Measurements from ENCODE around the gene RASA3. TPM values are rescaled to one million over a fixed set of nuclear protein-coding genes. Genes with fewer than 3 reads are reported as not detected.

Gene RASA3
- total RNA-seq, 2 experiments from 2014 or later = 28.9 to 32.3 TPM

GRCh38 chr13:114125589-114125988 lies 6.8 kb downstream of the RASA3 start:
- H3K4me3 Mint-ChIP-seq = no peak overlapping the region
- ChIA-PET POLR2A (interaction anchor here (0.6 to 12.3 kb wide), 5 partner anchors 9 to 103 kb away, joined by 3 to 99 read pairs (median 5); no protein-coding TSS in a partner anchor), CTCF (interaction anchor here (1.5 kb wide), 1 partner anchor 58 kb away, joined by 3 read pairs; no protein-coding TSS in a partner anchor)
- H3K27me3 Mint-ChIP-seq = no peaks in the 10 kb centered on the region
- H3K4me1 Mint-ChIP-seq (ENCODE audit: low read depth) = peaks cover 81% of the 10 kb centered on the region
- intact Hi-C loops (cut with micrococcal nuclease) = loop anchor here (5.0 kb wide), 1 partner anchor 102 kb away; no protein-coding TSS in a partner anchor
- H3K9me3 Mint-ChIP-seq = peaks cover 11% of the 10 kb centered on the region
- TF ChIP-seq, protein P1, sequence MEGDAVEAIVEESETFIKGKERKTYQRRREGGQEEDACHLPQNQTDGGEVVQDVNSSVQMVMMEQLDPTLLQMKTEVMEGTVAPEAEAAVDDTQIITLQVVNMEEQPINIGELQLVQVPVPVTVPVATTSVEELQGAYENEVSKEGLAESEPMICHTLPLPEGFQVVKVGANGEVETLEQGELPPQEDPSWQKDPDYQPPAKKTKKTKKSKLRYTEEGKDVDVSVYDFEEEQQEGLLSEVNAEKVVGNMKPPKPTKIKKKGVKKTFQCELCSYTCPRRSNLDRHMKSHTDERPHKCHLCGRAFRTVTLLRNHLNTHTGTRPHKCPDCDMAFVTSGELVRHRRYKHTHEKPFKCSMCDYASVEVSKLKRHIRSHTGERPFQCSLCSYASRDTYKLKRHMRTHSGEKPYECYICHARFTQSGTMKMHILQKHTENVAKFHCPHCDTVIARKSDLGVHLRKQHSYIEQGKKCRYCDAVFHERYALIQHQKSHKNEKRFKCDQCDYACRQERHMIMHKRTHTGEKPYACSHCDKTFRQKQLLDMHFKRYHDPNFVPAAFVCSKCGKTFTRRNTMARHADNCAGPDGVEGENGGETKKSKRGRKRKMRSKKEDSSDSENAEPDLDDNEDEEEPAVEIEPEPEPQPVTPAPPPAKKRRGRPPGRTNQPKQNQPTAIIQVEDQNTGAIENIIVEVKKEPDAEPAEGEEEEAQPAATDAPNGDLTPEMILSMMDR (IDR thresholded peaks at IDR 0.05) = no peak
- peak overlapping the region; percentile 93 for H3K27ac Mint-ChIP-seq
- DNase-seq (no peak), ATAC-seq (no peak)
- peaks cover 24% of the 10 kb centered on the region for H3K36me3 Mint-ChIP-seq (ENCODE audit: low read depth)

DNA sequence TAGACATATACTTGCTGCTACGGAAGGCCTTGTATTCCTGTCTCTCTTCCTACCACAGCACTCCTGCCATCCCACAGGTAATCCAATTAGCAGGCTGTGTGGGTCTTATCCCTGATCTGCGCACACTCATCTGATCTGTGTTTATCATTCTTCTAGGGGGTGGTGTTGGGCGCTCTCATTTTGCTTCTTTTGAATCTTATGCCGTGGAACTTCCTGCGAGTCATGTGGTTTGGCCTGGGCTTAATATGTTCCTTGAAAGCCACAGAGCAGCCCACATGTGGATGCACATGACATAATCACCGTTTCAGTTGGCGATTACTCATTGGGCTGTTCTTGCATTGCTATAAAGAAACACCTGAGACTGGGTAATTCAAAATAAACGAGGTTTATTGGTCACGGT lies 7.5 kb downstream of the RASA3 start:
- Mint-ChIP-seq H3K4me1 (ENCODE audit: low read depth) (peaks cover 80% of the 10 kb centered on the region), H3K4me3 (peak overlapping the region; percentile 16), H3K9me3 (peaks cover 11% of the 10 kb centered on the region), H3K27ac (peak overlapping the region; percentile 93), H3K36me3 (ENCODE audit: low read depth) (peaks cover 26% of the 10 kb centered on the region), H3K27me3 (no peaks in the 10 kb centered on the region)
- ATAC-seq (peak; percentile 45), DNase-seq (peak; percentile 96)
- CTCF ChIA-PET = interaction anchor here (1.0 kb wide), 1 partner anchor 15 kb away, joined by 3 read pairs; no protein-coding TSS in a partner anchor
- intact Hi-C loops (cut with micrococcal nuclease) = loop anchor here (5.0 kb wide), 1 partner anchor 102 kb away; no protein-coding TSS in a partner anchor
- TF ChIP-seq, protein P1 (IDR thresholded peaks at IDR 0.05) = no peak
- POLR2A ChIA-PET = interaction anchor here (0.6 to 12.3 kb wide), 6 partner anchors 9 to 103 kb away, joined by 3 to 99 read pairs (median 4); no protein-coding TSS in a partner anchor

DNA sequence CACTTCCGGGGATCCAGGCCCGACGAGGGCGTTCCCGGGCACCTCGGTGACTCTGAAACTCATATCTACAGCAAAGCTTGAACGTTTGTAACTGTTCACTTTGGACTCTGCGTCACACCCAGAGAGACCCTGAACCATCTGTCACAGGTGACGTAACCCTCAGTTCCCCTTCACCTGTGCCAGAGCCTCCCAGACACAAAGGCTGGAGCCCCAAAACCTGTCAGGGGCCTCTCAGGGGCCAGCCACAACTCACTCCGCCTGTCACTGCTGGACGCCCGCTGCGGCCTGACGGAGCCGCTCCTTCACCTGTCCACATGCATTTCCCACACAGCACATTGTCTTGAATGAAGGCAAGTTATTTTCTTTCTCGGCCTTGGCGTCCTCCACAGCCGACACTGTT lies 8.0 kb downstream of the RASA3 start:
- H3K9me3 Mint-ChIP-seq = peaks cover 11% of the 10 kb centered on the region
- TF ChIP-seq, protein P1 (IDR thresholded peaks at IDR 0.05) = no peak
- peaks cover 26% of the 10 kb centered on the region for H3K36me3 Mint-ChIP-seq (ENCODE audit: low read depth)
- H3K27ac Mint-ChIP-seq = peak overlapping the region; percentile 93
- intact Hi-C loops (cut with micrococcal nuclease) = no loop called here
- DNase-seq (no peak), ATAC-seq (no peak)
- H3K27me3 Mint-ChIP-seq = no peaks in the 10 kb centered on the region
- ChIA-PET CTCF (interaction anchor here (1.0 kb wide), 1 partner anchor 14 kb away, joined by 3 read pairs; no protein-coding TSS in a partner anchor), POLR2A (interaction anchor here (1.0 to 12.3 kb wide), 5 partner anchors 10 to 24 kb away, joined by 3 to 99 read pairs (median 4); no protein-coding TSS in a partner anchor)
- no peak overlapping the region for H3K4me3 Mint-ChIP-seq
- H3K4me1 Mint-ChIP-seq (ENCODE audit: low read depth) = peaks cover 76% of the 10 kb centered on the region

DNA sequence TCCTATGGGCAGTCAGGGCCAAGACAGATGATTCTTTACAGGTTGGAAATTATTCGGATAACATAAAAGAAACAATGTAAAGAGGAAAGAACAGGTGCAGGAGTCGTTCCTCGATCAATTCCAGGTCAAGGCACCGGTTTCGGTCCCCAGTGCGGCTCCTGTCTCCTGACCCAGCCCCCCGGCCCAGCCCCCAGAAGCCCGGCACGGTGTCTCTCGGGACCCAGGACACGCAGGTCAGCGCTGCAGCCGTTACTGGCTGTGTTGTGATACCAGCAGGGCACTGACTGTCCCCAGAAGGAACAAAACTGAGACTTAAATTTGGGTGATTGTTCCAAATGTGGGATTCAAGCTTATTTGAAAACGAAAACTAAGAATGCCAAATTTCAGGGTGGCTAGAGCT lies 8.5 kb downstream of the RASA3 start:
- ATAC-seq (no peak), DNase-seq (peak; percentile 3)
- ChIA-PET CTCF (no interaction called here), POLR2A (interaction anchor here (1.6 to 12.3 kb wide), 3 partner anchors 10 to 58 kb away, joined by 4 to 99 read pairs (median 4); no protein-coding TSS in a partner anchor)
- H3K4me1 Mint-ChIP-seq (ENCODE audit: low read depth) = peaks cover 76% of the 10 kb centered on the region
- no peaks in the 10 kb centered on the region for H3K27me3 Mint-ChIP-seq
- peaks cover 11% of the 10 kb centered on the region for H3K9me3 Mint-ChIP-seq
- no peak overlapping the region for H3K4me3 Mint-ChIP-seq
- peaks cover 26% of the 10 kb centered on the region for H3K36me3 Mint-ChIP-seq (ENCODE audit: low read depth)
- TF ChIP-seq, protein P1 (IDR thresholded peaks at IDR 0.05) = no peak
- peak overlapping the region; percentile 62 for H3K27ac Mint-ChIP-seq
- intact Hi-C loops (cut with micrococcal nuclease) = no loop called here

DNA sequence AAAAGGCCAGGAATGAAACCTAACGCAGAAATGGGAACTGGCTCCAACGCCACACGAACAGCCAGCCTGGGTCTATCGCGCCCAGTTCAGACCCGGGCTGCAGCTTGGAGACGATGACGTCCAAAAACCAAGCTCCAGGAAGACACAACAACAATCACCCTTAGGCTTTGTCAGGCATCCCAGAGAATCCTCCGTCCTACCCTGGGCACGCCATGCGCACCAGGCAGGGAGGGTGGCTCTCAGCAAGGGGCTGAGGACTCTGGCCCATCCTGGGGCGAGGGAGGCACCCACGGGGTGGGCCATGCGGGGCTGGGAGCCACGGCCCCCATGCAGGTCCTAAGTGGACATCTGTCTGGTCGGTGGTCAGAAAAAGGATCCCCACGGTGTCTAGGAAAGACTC lies 9.0 kb downstream of the RASA3 start:
- ChIA-PET CTCF (no interaction called here), POLR2A (interaction anchor here (1.8 to 12.3 kb wide), 2 partner anchors 11 to 58 kb away, joined by 4 to 99 read pairs; no protein-coding TSS in a partner anchor)
- DNase-seq (peak; percentile 2), ATAC-seq (no peak)
- Mint-ChIP-seq H3K4me1 (ENCODE audit: low read depth) (peaks cover 78% of the 10 kb centered on the region), H3K9me3 (peaks cover 11% of the 10 kb centered on the region), H3K27me3 (no peaks in the 10 kb centered on the region), H3K36me3 (ENCODE audit: low read depth) (peaks cover 24% of the 10 kb centered on the region), H3K27ac (peak overlapping the region; percentile 75), H3K4me3 (no peak overlapping the region)
- TF ChIP-seq, protein P1 (IDR thresholded peaks at IDR 0.05) = no peak
- intact Hi-C loops (cut with micrococcal nuclease) = no loop called here

Measured in activated CD8-positive, alpha-beta T cell treated with anti-CD3 and anti-CD28 coated beads for 36 hours (primary cell).